Epidermal melanocyte (primary cell): ENCODE measurements around the gene SMAD3.
"Not testable (repeated sequence)": the region's sequence is repeated elsewhere in the genome, so short reads cannot be mapped to it uniquely, and the experiment has no call there.

Experiments
- DNase-seq: peaks from one replicate; pipeline ENCODE4 v3.0.0; 2011; ENCODE audit warnings: low spot score; ENCODE audit not compliant: insufficient read length

Gene SMAD3

GRCh38 chr15:67065531-67066005, at the start of gene SMAD3:
Gene SMAD3 (plus strand): TSS chr15:67065602. CDS start chr15:67066155, 553 bp downstream.
- DNase-seq: peak; percentile 87

DNA sequence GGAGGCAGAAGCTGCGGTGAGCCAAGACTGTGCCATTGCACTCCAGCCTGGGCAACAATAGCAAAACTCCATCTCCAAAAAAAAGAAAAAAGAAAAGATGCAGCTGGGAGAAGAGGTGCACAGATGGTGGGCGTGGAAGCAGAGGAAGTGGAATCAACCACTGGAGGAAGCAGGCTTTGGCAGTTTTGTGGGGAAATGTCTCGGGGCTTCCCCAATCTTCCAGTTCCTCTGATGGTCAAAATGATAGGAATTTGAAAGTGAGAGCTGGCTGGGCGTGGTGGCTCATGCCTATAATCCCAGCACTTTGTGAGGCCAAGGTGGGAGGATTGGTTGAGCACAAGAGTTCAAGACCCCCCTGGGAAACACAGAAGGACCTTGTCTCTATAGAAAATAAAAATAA, 48.1 kb upstream of the SMAD3 start:
- DNase-seq: no peak

DNA sequence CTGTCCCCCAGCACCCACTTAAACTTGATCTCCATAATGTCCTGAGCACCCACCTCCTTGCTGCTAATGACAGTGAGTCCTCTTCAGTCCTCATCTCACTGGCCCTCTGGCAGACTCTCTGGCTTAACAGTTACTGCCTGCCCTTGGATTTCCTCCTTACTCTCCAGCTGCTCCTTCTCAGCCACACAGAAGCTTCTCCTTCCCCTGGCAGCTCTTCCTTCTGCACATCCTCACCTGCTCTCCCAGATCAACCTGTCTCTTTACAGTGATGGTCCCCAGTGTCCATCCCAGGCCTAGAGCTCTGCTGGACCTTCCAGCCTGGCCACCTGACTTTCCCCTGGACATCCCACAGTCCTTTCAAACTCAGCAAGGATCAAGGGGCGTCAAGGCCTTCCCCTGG, 47.4 kb upstream of the SMAD3 start:
- DNase-seq: no peak

DNA sequence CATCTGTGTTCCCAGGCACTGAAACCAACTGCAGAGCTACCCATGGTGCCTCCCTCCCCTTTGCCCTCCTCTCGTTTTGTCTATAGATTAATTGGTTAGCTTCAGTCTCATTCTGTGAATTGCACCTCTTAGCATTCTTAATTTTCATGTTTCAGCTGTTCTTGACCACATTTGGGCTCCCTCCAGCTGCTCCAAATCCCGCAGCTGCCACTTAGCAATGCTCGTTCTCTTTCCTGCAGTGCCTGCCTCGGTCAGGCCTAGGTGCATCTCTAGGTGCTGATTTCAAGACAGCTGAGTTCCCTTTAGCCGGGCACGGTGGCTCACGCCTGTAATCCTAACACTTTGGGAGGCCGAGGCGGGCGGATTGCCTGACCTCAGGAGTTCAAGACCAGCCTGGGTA, 47.0 kb upstream of the SMAD3 start:
- DNase-seq: no peak

DNA sequence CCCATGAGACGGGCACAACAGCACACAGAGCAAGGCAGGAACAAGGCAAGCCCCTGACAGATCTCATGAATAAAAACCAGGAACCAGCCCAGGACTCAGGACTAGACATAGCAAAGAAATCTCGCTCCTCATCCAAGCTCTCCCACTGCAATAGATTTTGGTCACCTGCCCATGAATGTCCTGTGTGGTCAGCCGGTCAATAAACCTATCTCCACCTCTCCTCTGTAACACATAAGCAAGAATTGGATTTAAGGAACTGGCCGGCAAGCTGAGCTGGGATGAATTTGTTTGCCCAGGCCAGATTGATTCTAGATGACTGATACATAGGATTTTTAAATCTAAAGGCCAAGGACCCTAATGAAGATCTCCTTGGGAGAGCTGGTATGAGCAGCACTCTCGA, 46.3 kb upstream of the SMAD3 start:
- DNase-seq: no peak

GRCh38 chr15:67019884-67020520, 45.4 kb upstream of the SMAD3 start:
- no peak for DNase-seq

DNA sequence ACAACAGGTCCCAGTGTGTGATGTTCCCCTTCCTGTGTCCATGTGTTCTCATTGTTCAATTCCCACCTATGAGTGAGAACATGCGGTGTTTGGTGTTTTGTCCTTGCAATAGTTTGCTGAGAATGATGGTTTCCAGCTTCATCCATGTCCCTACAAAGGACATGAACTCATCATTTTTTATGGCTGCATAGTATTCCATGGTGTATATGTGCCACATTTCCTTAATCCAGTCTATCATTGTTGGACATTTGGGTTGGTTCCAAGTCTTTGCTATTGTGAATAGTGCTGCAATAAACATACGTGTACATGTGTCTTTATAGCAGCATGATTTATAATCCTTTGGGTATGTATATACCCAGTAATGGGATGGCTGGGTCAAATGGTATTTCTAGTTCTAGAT, 44.7 kb upstream of the SMAD3 start:
- not testable (repeated sequence) for DNase-seq

- no peak for DNase-seq
These were observed 43.9 kb upstream of the SMAD3 start for GRCh38 chr15:67021455-67021854.

DNA sequence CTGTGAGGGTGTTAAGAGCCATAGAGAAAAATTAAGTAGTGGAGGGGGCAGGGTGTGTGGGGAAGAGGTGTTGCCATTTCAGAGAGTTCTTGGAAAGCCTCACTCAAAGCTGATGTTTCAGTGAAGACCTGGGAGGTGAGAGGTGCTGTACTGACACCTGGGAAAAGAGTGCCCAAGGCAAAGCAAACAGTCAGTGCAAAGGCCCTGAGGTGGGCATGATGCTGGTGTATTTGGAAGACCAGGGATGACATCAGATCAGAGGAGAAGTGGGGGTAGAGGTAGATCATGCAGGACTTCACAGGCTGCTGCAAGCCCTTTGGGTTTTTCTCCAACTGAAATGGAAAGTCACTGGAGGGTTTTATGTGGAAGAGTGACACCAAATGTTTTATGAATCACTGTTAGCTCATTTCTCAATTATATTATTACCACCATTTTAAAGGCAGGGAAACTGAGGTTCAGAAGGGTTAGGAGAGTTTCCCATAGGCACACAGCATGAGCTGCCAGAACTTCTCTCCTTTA, 42.8 kb upstream of the SMAD3 start:
- no peak for DNase-seq

DNA sequence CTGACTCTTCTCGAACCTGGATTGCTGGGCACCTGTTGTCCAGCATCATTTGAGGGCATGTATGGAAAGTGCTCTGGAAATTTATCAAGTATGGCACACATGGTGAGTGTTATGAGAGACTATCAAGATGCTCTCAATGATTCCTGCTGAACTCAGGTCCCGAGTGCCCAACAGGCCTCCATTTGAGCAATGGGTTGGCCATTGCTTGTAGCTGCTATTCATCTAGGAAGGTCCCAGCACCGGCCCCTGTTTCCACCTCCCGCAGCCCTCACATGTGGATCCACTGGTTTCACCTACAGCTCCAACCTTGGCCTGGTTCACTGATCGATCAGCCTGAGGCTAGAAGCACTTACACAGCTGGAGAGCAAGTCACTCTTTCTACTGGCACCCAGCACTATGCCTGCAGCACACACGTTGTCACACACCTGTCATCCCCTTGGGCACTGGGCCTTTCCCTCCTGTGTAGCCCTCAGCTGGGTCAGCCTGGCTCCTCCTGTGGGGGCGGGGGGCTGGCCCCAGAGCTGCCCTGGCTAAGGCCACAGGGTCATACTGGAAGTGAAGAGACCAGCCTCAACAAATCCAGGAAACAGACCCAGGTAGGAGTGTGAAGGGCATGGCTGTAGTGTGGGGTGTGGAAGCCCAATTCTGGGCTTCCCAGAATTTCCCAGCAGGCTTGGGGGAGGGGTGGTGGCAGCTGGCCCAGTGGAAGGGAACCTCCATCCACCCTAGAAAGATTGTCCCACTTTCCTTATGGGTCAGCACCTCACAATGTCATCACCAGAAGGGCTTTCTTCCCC, 41.7 kb upstream of the SMAD3 start:
- no peak for DNase-seq

GRCh38 chr15:67024314-67024997, 40.9 kb upstream of the SMAD3 start:
- peak; percentile 90 for DNase-seq

DNA sequence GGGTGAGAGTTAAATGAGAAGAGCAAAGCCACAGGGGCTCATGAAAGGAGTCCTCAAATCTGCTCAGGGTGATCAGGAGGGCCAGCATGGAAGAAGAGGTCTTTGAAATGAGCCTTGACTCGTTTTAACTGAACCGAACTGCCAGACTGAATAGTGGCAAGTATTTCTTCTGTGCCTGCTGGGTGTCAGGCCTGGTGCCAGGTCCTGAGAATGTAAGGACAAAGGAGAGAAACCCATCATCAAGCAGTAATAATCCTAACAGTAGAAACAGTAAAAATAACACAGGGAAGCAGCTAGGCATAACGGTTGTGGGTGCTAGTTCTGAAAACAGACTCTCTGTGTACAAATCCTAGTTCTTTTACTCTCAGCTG, 40.4 kb upstream of the SMAD3 start:
- DNase-seq: no peak

DNA sequence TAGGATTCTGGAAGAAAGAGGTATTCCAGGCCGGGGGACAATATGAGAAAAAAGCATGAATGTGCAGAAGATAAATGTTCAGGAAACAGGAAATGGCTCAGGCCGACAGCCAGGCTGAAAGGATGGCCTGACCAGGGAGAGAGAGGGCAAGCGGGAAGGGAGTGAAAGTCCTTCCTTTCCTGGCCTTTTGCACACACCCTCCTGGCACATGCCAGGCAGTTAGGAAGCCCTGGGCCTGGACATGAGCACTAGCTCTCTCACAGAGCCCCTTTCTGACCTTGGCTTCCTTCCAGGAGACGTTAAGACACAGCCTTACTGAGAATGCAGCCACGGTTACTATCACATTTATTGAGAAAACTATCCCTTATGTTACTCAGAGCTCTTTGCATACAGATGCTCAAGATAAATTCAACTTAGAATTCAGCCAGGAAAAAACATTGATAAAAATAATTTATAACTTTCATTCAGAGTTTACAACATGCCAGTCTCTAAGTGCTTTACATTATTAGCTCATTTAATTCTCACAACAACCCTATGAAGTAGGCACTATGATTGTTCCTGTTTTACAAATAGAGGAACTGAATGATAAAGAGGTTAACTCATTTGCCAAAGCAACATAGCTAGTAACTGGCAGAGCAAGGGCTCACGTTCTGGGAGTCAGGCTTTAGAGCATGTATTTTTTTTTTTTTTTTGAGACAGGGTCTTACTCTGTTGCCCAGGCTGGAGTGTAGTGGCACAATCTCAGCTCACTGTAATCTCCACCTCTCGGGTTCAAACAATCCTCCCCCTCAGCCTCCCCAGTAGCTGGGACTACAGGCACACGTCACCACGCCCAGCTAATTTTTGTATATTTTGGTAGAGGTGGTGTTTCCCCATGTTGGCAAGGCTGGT, 39.4 kb upstream of the SMAD3 start:
- no peak for DNase-seq

- DNase-seq: no peak
These were observed 38.8 kb upstream of the SMAD3 start for GRCh38 chr15:67026610-67026967.

DNA sequence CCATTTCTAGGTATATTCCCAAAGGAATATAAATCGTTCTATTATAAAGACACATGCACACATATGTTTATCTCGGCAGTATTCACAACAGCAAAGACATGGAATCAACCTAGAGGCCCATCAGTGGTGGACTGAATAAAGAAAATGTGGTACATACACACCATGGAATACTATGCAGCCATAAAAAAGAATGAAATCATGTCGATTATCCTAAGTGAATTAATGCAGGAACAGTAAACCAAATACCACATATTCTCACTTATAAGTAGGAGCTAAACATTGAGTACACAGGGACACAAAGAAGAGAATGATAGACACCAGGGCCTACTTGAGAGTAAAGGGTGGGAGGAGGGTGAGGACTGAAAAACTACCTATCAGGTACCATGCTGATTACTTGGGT, 37.0 kb upstream of the SMAD3 start:
- not testable (repeated sequence) for DNase-seq

- DNase-seq: no peak
These were observed 35.2 kb upstream of the SMAD3 start for GRCh38 chr15:67030036-67030762.

- no peak for DNase-seq
These were observed 34.1 kb upstream of the SMAD3 start for GRCh38 chr15:67031331-67031730.

DNA sequence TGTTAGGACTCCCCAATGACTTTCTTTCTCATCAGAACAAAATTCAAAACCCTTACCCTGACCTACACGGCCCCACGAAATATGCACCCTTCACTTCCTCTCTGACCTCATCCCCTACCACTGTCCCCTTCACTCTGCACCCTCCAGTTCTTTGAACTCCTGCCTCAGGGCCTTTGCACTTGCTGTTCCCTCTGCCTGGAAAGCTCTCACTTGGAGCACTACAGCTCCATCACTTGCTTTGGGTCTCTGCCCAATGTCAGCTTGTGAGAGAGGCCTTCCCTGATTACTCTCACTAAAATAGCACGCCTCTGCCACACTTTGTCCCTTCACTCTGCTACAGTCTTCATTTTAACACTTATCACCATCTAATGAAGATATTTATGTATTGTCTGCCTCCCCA, 32.8 kb upstream of the SMAD3 start:
- DNase-seq: no peak

GRCh38 chr15:67033012-67033411, 32.4 kb upstream of the SMAD3 start:
- DNase-seq: no peak

- no peak for DNase-seq
These were observed 31.8 kb upstream of the SMAD3 start for GRCh38 chr15:67033571-67034044.
